Activated T-cell treated with anti-CD3 and anti-CD28 coated beads, Interleukin-2, amount 50 U/mL, for 24 hours (primary cell): Measurements from ENCODE around the gene STRN.
"Not testable (repeated sequence)": the region's sequence is repeated elsewhere in the genome, so short reads cannot be mapped to it uniquely, and the experiment has no call there.

ENCODE experiments used
- DNase-seq: peaks from one replicate; pipeline ENCODE4 v3.0.0-alpha.2; 2020
- H3K27ac Mint-ChIP-seq: 2 replicates; pipeline ENCODE4 v1.8.0; 2020; ENCODE audit warnings: mild to moderate bottlenecking, mixed read lengths
- H3K27me3 Mint-ChIP-seq: 2 replicates; pipeline ENCODE4 v1.8.0; 2020; ENCODE audit warnings: mixed read lengths
- H3K36me3 Mint-ChIP-seq: 2 replicates; pipeline ENCODE4 v1.8.0; 2020; ENCODE audit warnings: low read depth, mixed read lengths
- H3K4me1 Mint-ChIP-seq: 2 replicates; pipeline ENCODE4 v1.8.0; 2020; ENCODE audit warnings: low read depth, mixed read lengths
- H3K4me3 Mint-ChIP-seq: 2 replicates; pipeline ENCODE4 v1.8.0; 2020; ENCODE audit warnings: mild to moderate bottlenecking, moderate library complexity, mixed read lengths
- H3K9me3 Mint-ChIP-seq: 2 replicates; pipeline ENCODE4 v1.8.0; 2020; ENCODE audit warnings: mixed read lengths

The STRN gene

DNA sequence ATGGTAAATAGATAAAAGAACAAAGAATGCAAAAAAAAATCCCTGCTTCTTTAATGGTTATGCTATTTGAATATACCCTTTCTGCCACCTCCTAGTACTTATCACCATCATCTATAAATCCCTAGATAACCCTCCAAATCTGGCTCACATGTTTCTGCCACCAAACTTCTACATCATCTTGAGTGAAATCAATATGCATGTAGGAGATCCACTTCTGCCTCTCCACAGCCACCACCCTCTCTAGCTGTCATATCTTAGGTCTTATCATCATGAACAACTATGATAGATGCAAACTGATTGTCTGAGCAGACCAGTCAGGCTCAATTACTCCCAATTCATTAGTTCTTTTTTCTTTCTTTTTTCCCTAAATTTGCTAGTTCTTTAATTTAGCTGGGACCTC lies 55.3 kb downstream of the STRN start:
- no peak overlapping the region for H3K27ac Mint-ChIP-seq
- H3K36me3 Mint-ChIP-seq, result peaks cover 28% of the 10 kb centered on the region
- DNase-seq, result no peak
- H3K27me3 Mint-ChIP-seq, result no peaks in the 10 kb centered on the region
- no peak overlapping the region for H3K4me3 Mint-ChIP-seq
- peaks cover 5% of the 10 kb centered on the region for H3K4me1 Mint-ChIP-seq
- no peaks in the 10 kb centered on the region for H3K9me3 Mint-ChIP-seq

DNA sequence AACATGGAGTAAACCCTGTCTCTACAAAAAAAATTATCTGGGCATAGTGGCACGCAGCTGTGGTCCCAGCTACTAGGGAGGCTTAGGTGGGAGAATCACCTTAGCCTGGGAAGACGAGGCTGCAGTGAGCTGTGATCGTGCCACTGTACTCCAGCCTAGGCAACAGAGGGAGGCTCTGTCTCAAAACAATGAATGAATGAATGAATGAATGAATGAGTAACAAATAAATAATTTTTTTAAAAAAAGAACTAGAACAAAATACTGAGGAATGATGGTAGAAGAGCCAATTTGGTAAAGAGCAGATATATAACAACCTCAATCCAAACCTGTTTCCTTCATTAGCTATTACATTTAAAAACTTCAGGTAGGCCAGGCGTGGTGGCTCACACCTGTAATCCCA lies 60.1 kb downstream of the STRN start:
- peaks cover 37% of the 10 kb centered on the region for H3K36me3 Mint-ChIP-seq
- no peak overlapping the region for H3K27ac Mint-ChIP-seq
- no peak overlapping the region for H3K4me3 Mint-ChIP-seq
- H3K27me3 Mint-ChIP-seq, result no peaks in the 10 kb centered on the region
- H3K4me1 Mint-ChIP-seq, result peaks cover 5% of the 10 kb centered on the region
- DNase-seq, result no peak
- no peaks in the 10 kb centered on the region for H3K9me3 Mint-ChIP-seq

DNA sequence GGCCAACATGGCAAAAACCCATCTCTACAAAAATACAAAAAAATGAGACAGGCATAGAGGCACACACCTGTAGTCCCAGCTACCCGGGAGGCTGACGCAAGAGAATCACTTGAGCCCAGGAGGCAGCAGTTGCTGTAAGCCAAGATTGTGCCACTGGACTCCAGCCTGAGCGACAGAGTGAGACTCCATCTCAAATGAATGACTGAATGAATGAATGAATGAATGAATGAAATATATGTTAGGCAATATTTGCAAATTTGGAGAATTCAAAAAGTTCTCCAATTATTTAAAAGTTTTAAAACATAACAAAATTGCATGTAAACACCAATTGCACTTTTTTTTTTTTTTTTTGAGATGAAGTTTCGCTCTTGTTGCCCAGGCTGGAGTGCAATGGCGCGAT lies 61.7 kb downstream of the STRN start:
- Mint-ChIP-seq H3K4me1 (peaks cover 5% of the 10 kb centered on the region), H3K9me3 (no peaks in the 10 kb centered on the region), H3K36me3 (peaks cover 48% of the 10 kb centered on the region), H3K27ac (no peak overlapping the region), H3K4me3 (no peak overlapping the region), H3K27me3 (no peaks in the 10 kb centered on the region)
- no peak for DNase-seq

DNA sequence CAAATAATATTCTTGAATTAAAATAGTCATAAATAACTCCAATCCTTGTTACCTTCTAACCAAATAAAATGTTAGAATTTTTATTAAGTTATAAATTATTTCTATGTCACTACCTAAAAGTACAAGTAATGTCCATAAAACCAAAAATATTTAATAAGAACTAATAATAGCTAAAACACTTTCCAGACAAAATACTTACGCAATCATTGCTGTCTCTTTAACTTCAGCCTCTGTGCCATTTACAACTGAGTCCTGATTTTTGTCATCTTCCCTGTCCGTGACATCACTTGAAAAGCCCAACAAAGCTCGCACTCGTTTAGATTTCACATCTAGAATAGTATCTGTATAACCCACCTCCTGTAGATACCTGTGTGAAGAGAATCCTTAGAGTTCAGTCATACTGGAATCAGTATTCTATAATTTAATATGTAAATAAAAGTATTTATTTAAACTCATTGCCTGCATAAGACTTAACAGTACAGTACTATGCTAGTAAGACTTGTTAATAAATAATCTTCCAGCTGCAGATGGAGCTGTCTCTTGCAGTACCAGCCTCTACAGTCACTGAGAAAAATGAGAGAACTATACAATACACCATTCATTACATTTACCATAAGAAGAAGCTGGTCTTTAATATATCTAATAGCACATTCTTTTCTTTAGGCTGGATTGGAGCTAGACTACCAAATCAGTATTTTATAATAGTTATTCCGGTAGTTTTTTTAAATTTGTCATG lies 63.8 kb downstream of the STRN start:
- no peak overlapping the region for H3K4me3 Mint-ChIP-seq
- peaks cover 53% of the 10 kb centered on the region for H3K36me3 Mint-ChIP-seq
- no peak overlapping the region for H3K27ac Mint-ChIP-seq

DNA sequence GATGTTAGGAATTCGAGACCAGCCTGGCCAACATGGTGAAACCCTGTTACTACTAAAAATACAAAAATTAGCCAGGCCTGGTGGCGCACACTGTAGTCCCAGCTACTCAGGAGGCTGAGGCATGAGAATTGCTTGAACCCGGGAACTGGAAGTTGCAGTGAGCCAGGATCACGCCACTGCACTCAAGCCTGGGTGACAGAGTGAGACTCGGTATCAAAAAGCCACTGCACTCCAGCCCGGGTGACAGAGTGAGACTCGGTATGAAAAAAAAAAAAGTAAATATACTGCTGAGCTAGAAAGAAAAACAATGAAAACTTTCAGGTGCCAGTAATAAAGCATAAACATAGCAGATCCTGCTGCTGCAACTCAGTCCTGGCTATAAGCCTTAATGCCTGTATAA lies 73.5 kb downstream of the STRN start:
- Mint-ChIP-seq H3K27me3 (no peaks in the 10 kb centered on the region), H3K4me3 (no peak overlapping the region), H3K9me3 (no peaks in the 10 kb centered on the region), H3K36me3 (peaks cover 54% of the 10 kb centered on the region), H3K27ac (no peak overlapping the region), H3K4me1 (peaks cover 8% of the 10 kb centered on the region)
- DNase-seq, result no peak

More for the DNA sequence above, 63.8 kb downstream of the STRN start:
- Mint-ChIP-seq H3K4me1 (no peaks in the 10 kb centered on the region), H3K27me3 (no peaks in the 10 kb centered on the region), H3K9me3 (no peaks in the 10 kb centered on the region)
- DNase-seq, result no peak

DNA sequence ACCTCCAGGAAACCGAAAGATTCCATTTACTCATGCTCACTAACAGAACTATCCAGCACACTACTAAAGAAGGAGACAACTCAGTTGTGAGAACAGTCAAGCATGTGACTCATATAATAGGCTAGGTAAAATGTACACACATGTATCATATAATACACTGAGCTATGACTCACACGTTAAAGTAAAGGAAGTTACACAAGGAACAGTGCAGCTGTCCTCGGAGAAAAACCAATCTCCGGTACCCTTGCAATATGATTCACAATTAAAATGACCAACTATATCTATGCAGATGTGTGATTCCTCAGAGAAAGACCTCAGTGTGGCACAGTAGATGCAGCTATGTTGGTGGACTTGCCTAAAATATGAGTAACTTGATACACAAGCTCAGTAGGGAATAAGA lies 76.5 kb downstream of the STRN start:
- H3K4me1 Mint-ChIP-seq, result peaks cover 8% of the 10 kb centered on the region
- peaks cover 61% of the 10 kb centered on the region for H3K36me3 Mint-ChIP-seq
- no peak overlapping the region for H3K4me3 Mint-ChIP-seq
- no peak for DNase-seq
- H3K27me3 Mint-ChIP-seq, result no peaks in the 10 kb centered on the region
- no peaks in the 10 kb centered on the region for H3K9me3 Mint-ChIP-seq
- peak overlapping the region; percentile 84 for H3K27ac Mint-ChIP-seq

DNA sequence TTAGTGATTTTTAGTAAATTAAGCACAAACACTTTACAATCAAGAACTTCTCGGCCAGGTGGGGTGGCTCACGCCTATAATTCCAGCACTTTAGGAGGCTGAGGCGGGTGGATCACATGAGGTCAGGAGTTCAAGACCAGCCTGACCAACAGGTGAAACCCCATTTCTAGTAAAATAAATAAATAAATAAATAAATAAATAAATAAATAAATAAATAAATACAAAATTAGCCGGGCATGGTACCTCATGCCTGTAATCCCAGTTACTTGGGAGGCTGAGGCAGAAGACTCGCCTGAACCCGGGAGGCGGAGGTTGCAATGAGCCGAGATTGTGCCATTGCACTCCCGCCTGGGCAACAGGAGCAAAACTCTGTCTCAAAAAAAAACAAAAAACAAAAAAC lies 79.2 kb downstream of the STRN start:
- not testable (repeated sequence) for DNase-seq, H3K4me1 Mint-ChIP-seq, H3K27me3 Mint-ChIP-seq, H3K9me3 Mint-ChIP-seq, H3K27ac Mint-ChIP-seq, H3K4me3 Mint-ChIP-seq
- H3K36me3 Mint-ChIP-seq, result peaks cover 64% of the 10 kb centered on the region

DNA sequence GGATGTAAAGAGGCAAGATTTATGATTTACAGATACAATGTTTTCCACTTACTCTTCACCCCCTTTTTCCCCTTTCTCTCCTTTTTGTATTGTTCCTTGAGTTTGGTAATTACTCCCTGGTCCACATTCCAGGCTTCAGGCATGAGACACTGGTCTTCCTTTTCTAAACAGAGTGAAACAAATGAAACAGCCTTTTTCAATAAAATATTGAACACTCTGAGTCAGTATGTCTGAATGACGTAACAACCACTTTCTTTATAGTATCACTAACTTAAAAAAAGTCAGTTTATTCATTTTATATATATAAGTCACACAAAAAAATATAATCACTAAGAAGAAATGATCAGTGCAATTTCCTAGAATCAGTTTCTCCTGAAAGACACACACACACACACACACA lies 79.7 kb downstream of the STRN start:
- peaks cover 8% of the 10 kb centered on the region for H3K4me1 Mint-ChIP-seq
- no peak overlapping the region for H3K4me3 Mint-ChIP-seq
- no peaks in the 10 kb centered on the region for H3K9me3 Mint-ChIP-seq
- no peak overlapping the region for H3K27ac Mint-ChIP-seq
- H3K36me3 Mint-ChIP-seq, result peaks cover 62% of the 10 kb centered on the region
- DNase-seq, result no peak
- no peaks in the 10 kb centered on the region for H3K27me3 Mint-ChIP-seq

DNA sequence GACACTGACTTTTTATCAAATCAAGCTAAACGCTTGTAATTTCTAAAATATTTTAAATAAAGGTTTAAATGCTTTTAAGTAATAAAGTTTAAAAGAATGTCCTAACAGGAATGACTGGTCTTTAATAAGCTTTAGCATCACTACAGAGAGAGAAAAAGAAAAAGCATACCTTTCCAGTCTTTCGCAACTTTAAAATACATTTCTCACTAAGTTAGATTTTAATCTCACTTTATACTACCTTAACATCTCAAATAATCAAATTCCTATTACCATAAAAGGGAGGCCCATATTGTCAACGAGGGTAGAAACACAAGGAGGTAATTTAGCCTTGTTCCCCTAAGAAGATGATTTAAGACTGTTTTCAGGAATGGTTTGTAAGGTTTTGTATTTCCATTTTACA lies 80.7 kb downstream of the STRN start:
- no peak overlapping the region for H3K4me3 Mint-ChIP-seq
- H3K9me3 Mint-ChIP-seq, result no peaks in the 10 kb centered on the region
- no peak overlapping the region for H3K27ac Mint-ChIP-seq
- H3K36me3 Mint-ChIP-seq, result peaks cover 60% of the 10 kb centered on the region
- no peak for DNase-seq
- H3K27me3 Mint-ChIP-seq, result no peaks in the 10 kb centered on the region
- H3K4me1 Mint-ChIP-seq, result peaks cover 8% of the 10 kb centered on the region

DNA sequence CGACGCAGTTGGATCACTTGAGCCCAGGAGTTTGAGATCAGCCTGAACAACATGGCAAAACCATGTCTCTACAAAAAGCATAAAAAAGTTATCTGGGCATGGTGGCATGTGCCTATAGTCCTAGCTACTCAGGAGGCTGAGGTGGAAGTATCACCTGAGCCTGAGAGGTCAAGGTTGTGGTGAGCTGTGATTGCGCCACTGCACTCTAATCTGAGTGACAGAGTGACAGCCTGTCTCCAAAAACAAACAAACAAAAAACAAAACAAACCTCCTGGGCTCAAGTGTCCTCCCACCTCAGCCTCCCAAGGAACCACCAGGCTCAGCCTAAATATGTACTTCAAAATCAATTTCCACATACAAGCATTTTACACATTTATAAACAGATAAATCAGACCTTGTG lies 83.8 kb downstream of the STRN start:
- H3K27ac Mint-ChIP-seq, result no peak overlapping the region

DNA sequence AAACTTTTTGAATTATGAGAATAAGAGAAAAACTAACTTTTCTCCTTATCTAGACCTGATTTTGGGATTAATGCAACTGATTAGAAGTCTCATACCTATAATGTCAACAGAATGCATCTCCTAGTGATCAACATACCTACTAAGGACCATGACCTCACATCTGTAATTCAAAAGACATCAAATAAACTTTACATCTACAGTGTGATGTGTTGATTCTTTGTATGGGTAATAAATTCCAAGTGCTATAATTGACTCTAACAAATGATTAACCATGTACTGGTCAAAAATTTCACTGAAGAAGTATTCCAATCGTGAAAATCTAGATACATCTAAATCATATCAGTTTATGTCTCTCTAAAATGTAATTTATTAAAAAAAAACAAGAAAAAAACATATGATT lies 84.5 kb downstream of the STRN start:
- Mint-ChIP-seq H3K27ac (no peak overlapping the region), H3K36me3 (peaks cover 67% of the 10 kb centered on the region), H3K4me3 (no peak overlapping the region), H3K4me1 (no peaks in the 10 kb centered on the region), H3K9me3 (no peaks in the 10 kb centered on the region), H3K27me3 (no peaks in the 10 kb centered on the region)
- DNase-seq, result no peak

More for the DNA sequence above, 83.8 kb downstream of the STRN start:
- DNase-seq, result no peak
- Mint-ChIP-seq H3K9me3 (no peaks in the 10 kb centered on the region), H3K4me1 (no peaks in the 10 kb centered on the region), H3K27me3 (no peaks in the 10 kb centered on the region), H3K4me3 (no peak overlapping the region), H3K36me3 (peaks cover 65% of the 10 kb centered on the region)

DNA sequence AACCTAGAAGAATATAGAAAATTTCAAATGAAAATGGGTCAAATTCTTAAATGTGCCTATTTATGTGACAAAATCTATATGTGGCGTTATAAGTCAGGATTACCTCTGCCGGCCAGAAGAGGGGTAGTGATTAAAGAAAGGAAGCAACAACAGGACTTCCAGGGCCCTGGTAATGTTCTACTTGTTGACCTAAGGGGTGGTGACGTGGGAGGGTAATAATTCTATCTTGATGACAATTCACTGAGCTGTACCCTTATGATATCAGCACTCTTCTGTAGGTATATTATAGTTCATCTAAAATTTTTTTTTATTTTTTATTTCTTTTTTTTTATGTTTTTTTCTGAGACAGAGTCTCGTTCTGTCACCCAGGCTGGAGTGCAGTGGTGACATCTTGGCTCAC lies 87.9 kb downstream of the STRN start:
- no peaks in the 10 kb centered on the region for H3K27me3 Mint-ChIP-seq
- no peaks in the 10 kb centered on the region for H3K9me3 Mint-ChIP-seq
- peaks cover 67% of the 10 kb centered on the region for H3K36me3 Mint-ChIP-seq
- no peak overlapping the region for H3K4me3 Mint-ChIP-seq
- no peak for DNase-seq
- no peak overlapping the region for H3K27ac Mint-ChIP-seq
- no peaks in the 10 kb centered on the region for H3K4me1 Mint-ChIP-seq

DNA sequence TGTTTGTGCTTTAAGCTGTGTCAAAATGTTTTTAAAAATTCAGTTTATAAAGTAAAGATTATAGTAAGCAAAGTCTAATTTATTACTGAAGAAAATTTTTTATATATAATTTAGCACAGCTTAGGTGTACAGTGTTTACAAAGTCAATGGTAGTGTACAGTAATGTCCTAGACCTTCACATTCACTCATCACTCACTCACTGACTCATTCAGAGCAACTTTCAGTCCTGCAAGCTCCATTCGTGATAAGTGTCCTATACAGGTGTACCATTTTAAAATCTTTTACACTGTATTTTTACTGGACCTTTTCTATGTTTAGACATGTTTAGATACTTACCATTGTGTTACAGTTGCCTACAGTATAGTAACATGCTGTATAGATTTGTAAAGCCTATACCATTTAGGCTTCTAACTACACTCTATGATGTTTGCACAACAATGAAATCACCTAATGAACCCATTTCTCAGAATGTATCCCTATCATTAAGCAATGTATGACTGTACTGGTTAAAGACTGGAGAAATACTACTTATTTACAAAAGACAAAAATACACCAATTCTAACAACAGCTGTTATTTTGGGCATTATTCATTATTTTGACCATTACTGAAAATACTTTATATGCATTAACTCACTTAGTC lies 95.1 kb downstream of the STRN start:
- H3K27me3 Mint-ChIP-seq, result no peaks in the 10 kb centered on the region
- H3K27ac Mint-ChIP-seq, result no peak overlapping the region
- H3K4me1 Mint-ChIP-seq, result peaks cover 2% of the 10 kb centered on the region
- no peak for DNase-seq
- H3K4me3 Mint-ChIP-seq, result no peak overlapping the region
- peaks cover 82% of the 10 kb centered on the region for H3K36me3 Mint-ChIP-seq
- H3K9me3 Mint-ChIP-seq, result no peaks in the 10 kb centered on the region

DNA sequence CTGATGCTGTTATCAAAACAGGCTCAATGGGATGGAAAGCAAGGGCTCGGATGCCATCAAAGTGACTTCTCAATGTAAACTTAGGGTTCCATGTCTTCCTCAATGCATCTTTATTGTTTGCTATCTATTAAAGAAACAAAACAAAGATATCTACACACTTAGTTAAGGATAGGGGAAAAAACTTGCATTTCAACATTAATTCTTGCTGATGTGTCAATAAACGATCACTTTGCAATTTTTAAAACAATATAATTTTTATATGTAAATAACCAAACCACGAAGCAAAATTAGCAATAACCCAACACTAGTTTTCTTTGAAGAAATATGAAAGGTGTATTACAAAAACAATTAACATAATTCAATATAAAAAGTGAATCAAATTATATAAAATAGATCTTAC lies 96.7 kb downstream of the STRN start:
- Mint-ChIP-seq H3K9me3 (no peaks in the 10 kb centered on the region), H3K4me3 (no peak overlapping the region), H3K27ac (no peak overlapping the region), H3K36me3 (peaks cover 81% of the 10 kb centered on the region), H3K4me1 (peaks cover 2% of the 10 kb centered on the region), H3K27me3 (no peaks in the 10 kb centered on the region)
- DNase-seq, result no peak

DNA sequence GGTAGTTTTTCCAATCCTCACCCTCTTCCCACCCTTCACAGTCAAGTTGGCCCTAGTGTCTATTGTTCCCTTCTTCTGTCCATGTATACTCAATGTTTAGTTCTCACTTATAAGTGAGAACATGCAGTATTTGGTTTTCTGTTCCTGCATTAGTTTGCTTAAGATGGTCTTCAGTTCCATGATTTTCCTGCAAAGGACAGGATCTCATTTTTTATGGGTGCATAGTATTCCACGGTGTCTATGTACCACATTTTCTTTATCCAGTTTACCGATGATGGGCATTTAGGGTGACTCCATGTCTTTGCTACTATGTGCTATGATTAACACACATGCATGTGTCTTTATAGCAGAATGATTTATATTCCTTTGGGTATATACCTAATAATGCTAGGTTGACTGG lies 104.4 kb downstream of the STRN start:
- H3K4me3 Mint-ChIP-seq, result no peak overlapping the region
- no peaks in the 10 kb centered on the region for H3K27me3 Mint-ChIP-seq
- no peak for DNase-seq
- H3K9me3 Mint-ChIP-seq, result peaks cover 4% of the 10 kb centered on the region
- no peak overlapping the region for H3K27ac Mint-ChIP-seq
- peaks cover 83% of the 10 kb centered on the region for H3K36me3 Mint-ChIP-seq
- H3K4me1 Mint-ChIP-seq, result peaks cover 21% of the 10 kb centered on the region
